SK-N-SH (cell line): Measurements from ENCODE around the gene GRIP1. TPM values are rescaled to one million over a fixed set of nuclear protein-coding genes. Genes with fewer than 3 reads are reported as not detected.

Source experiments
- CTCF ChIA-PET: fragments of 300-600, 350-600 bp; formaldehyde crosslinking; extraction: SDS; loops from one replicate; lab custom pipeline; 2021; lab: Yijun Ruan, JAX
- POLR2A ChIA-PET: fragments of 350-600 bp; sonication (Branson Sonifier 250); formaldehyde crosslinking; extraction: SDS; loops from one replicate; lab custom pipeline; 2020; ENCODE audit warnings: antibody characterized with exemption, inconsistent platforms; lab: Yijun Ruan, JAX
- DNase-seq: peaks from one replicate; pipeline ENCODE4 v3.0.0; 2012
- H2AFZ ChIP-seq: fragments of 200-600 bp; sonication (generic); 2 replicates; pipeline ENCODE4 v1.8.1; 2016; ENCODE audit warnings: antibody characterized with exemption, mild to moderate bottlenecking, low read depth
- H3F3A ChIP-seq: fragments of 200-600 bp; sonication (generic); replicated peaks from 2 replicates; pipeline ENCODE3; 2016; ENCODE audit warnings: antibody characterized with exemption, mild to moderate bottlenecking; ENCODE audit not compliant: insufficient read depth
- H3K27ac ChIP-seq, 2 experiments: fragments of 200-500 bp in 1 of 2; fragments of 200-600 bp in 1 of 2; sonication (Bioruptor generic) in 1 of 2; sonication (generic), shearing (Covaris generic) in 1 of 2; 2 replicates each; pipeline versions ENCODE4 v1.5.1 to v1.6.1; 2014 to 2016; ENCODE audit warnings: low read depth in 2 of 2, inconsistent platforms in 1 of 2, low read length in 1 of 2, mild to moderate bottlenecking in 1 of 2, mixed read lengths in 1 of 2
- H3K27me3 ChIP-seq: fragments of 200-600 bp; sonication (generic), shearing (Covaris generic); 2 replicates; pipeline ENCODE4 v1.6.1; 2016; ENCODE audit warnings: mixed run types; ENCODE audit not compliant: insufficient read depth
- H3K36me3 ChIP-seq, 2 experiments: fragments of 200-500 bp in 1 of 2; fragments of 200-600 bp in 1 of 2; sonication (Bioruptor generic) in 1 of 2; sonication (generic) in 1 of 2; replicated peaks in 1 of 2; 2 replicates each; pipeline versions ENCODE3 to v1.5.1; 2014 to 2016; ENCODE audit warnings: low read length in 1 of 2, mild to moderate bottlenecking in 1 of 2; ENCODE audit not compliant: insufficient read depth in 2 of 2, control insufficient read depth in 1 of 2
- H3K4me1 ChIP-seq, 2 experiments: fragments of 200-500 bp in 1 of 2; fragments of 200-600 bp in 1 of 2; sonication (Bioruptor generic) in 1 of 2; sonication (generic), shearing (Covaris generic) in 1 of 2; 2 replicates each; pipeline versions ENCODE4 v1.5.1 to v1.6.1; 2014 to 2016; ENCODE audit warnings: low read depth in 1 of 2, low read length in 1 of 2, mixed run types in 1 of 2; ENCODE audit not compliant: insufficient read depth in 2 of 2, control insufficient read depth in 1 of 2
- H3K4me2 ChIP-seq: fragments of 200-600 bp; sonication (generic), shearing (Covaris generic); 2 replicates; pipeline ENCODE4 v1.6.1; 2017; ENCODE audit warnings: mixed run types
- H3K4me3 ChIP-seq, 2 experiments: fragments of 200-500 bp in 1 of 2; fragments of 200-600 bp in 1 of 2; sonication (Bioruptor generic) in 1 of 2; sonication (generic), shearing (Covaris generic) in 1 of 2; 2 replicates each; pipeline versions ENCODE4 v1.5.1 to v1.8.1; 2014 to 2016; ENCODE audit warnings: low read depth in 2 of 2, inconsistent platforms in 1 of 2, low read length in 1 of 2, mild to moderate bottlenecking in 1 of 2, mixed read lengths in 1 of 2, moderate library complexity in 1 of 2
- H3K79me2 ChIP-seq: fragments of 200-600 bp; sonication (generic); 2 replicates; pipeline ENCODE4 v1.8.1; 2017; ENCODE audit warnings: mild to moderate bottlenecking; ENCODE audit not compliant: insufficient read depth
- H3K9ac ChIP-seq: fragments of 200-600 bp; sonication (generic); 2 replicates; pipeline ENCODE4 v1.6.1; 2017; ENCODE audit warnings: mixed run types
- H3K9me2 ChIP-seq: fragments of 200-600 bp; sonication (generic); 2 replicates; pipeline ENCODE4 v1.6.1; 2017; ENCODE audit warnings: mixed run types
- H3K9me3 ChIP-seq: fragments of 200-600 bp; sonication (generic); 2 replicates; pipeline ENCODE4 v1.6.1; 2017; ENCODE audit warnings: mixed run types, mild to moderate bottlenecking, moderate library complexity
- H4K20me1 ChIP-seq: fragments of 200-600 bp; sonication (generic); 2 replicates; pipeline ENCODE4 v1.6.1; 2017; ENCODE audit warnings: mild to moderate bottlenecking, mixed run types; ENCODE audit not compliant: insufficient read depth
- CHD2 ChIP-seq: fragments of 150-350 bp; IDR thresholded peaks from 2 replicates; pipeline ENCODE4 v1.6.1; 2018; ENCODE audit warnings: low read length; ENCODE audit not compliant: partially characterized antibody
- EP300 ChIP-seq, 2 experiments: IDR thresholded peaks; 2 replicates each; pipeline versions ENCODE4 v1.4.0 to v1.6.1; 2012; ENCODE audit warnings: borderline replicate concordance in 1 of 2, low read depth in 1 of 2, low read length in 1 of 2
- EZH2phosphoT487 ChIP-seq: fragments of 200-600 bp; sonication (generic); IDR thresholded peaks from 2 replicates; pipeline ENCODE4 v1.6.1; 2017; ENCODE audit warnings: low read depth, mixed run types, mild to moderate bottlenecking, antibody characterized with exemption, moderate library complexity, borderline replicate concordance
- FOXJ3 ChIP-seq: sonication (generic); formaldehyde crosslinking; IDR thresholded peaks from 2 replicates; pipeline ENCODE4 v1.5.1; 2020; ENCODE audit warnings: mild to moderate bottlenecking, missing genetic modification reagents
- GABPA ChIP-seq: IDR thresholded peaks from 2 replicates; pipeline ENCODE4 v1.4.0; 2012; ENCODE audit warnings: low read depth, mild to moderate bottlenecking
- GATA2 ChIP-seq: sonication (generic); formaldehyde crosslinking; IDR thresholded peaks from 2 replicates; pipeline ENCODE4 v1.5.0; 2020; ENCODE audit warnings: mild to moderate bottlenecking, missing genetic modification reagents
- IRF3 ChIP-seq: fragments of 150-350 bp; IDR thresholded peaks from 2 replicates; pipeline ENCODE4 v1.6.1; 2016; ENCODE audit warnings: mild to moderate bottlenecking, low read depth, low read length
- MAX ChIP-seq: IDR thresholded peaks from 2 replicates; pipeline ENCODE4 v1.4.0; 2012; ENCODE audit warnings: low read depth
- MEF2A ChIP-seq: IDR thresholded peaks from 2 replicates; pipeline ENCODE4 v1.4.0; 2012; ENCODE audit warnings: low read depth, borderline replicate concordance
- MXI1 ChIP-seq: IDR thresholded peaks from 2 replicates; pipeline ENCODE4 v1.6.1; 2012; ENCODE audit warnings: mild to moderate bottlenecking, low read depth, low read length, improper control_type of control experiment
- NRF1 ChIP-seq: IDR thresholded peaks from 2 replicates; pipeline ENCODE4 v1.6.1; 2012; ENCODE audit warnings: low read depth, mild to moderate bottlenecking, low read length
- POLR2AphosphoS5 ChIP-seq: IDR thresholded peaks from 2 replicates; pipeline ENCODE4 v1.6.1; 2012; ENCODE audit warnings: low read depth, low read length
- RAD21 ChIP-seq: IDR thresholded peaks from 2 replicates; pipeline ENCODE4 v1.6.1; 2012; ENCODE audit warnings: mild to moderate bottlenecking, low read length
- REST ChIP-seq: IDR thresholded peaks from 2 replicates; pipeline ENCODE4 v1.6.1; 2012; ENCODE audit warnings: mild to moderate bottlenecking, low read depth, low read length, moderate library complexity
- RFX5 ChIP-seq: IDR thresholded peaks from 2 replicates; pipeline ENCODE4 v1.6.1; 2012; ENCODE audit warnings: mild to moderate bottlenecking, improper control_type of control experiment, low read length
- RXRA ChIP-seq: IDR thresholded peaks from 2 replicates; pipeline ENCODE4 v1.4.0; 2012; ENCODE audit warnings: low read depth, mild to moderate bottlenecking, borderline replicate concordance
- SIN3A ChIP-seq: IDR thresholded peaks from 2 replicates; pipeline ENCODE4 v1.6.1; 2012; ENCODE audit warnings: low read depth, mild to moderate bottlenecking, low read length, moderate library complexity, borderline replicate concordance
- SMC3 ChIP-seq: IDR thresholded peaks from 2 replicates; pipeline ENCODE4 v1.6.1; 2012; ENCODE audit warnings: low read depth, low read length, improper control_type of control experiment
- TEAD4 ChIP-seq: IDR thresholded peaks from 2 replicates; pipeline ENCODE4 v1.4.0; 2012; ENCODE audit warnings: mild to moderate bottlenecking, borderline replicate concordance; ENCODE audit not compliant: insufficient read depth
- USF1 ChIP-seq: IDR thresholded peaks from 2 replicates; pipeline ENCODE4 v1.4.0; 2012; ENCODE audit warnings: low read depth, borderline replicate concordance
- WGBS: methylation state at CpG from one replicate; pipeline ENCODE4 v1.1.6; 2017; ENCODE audit warnings: low lambda C conversion rate; 5-methylcytosine and 5-hydroxymethylcytosine counted together
- polyA plus RNA-seq, 3 experiments: library from polyadenylated mRNA; depleted of rRNA; stranded (reverse); fragments of >200 nt; gene quantifications; 2 replicates each; pipeline ENCODE4 v1.2.3, GENCODE V29; 2012

GRIP1 gene
- polyA plus RNA-seq, 1 of the 3 experiments (the other 2 are of a cell fraction), result 0.07 TPM

- Histone ChIP-seq H3K79me2 (no peaks in the 10 kb centered on the region), H3K9me2 (no peaks in the 10 kb centered on the region), H3F3A (no peaks in the 10 kb centered on the region), H3K4me3 (no peak overlapping the region), H3K9me3 (no peaks in the 10 kb centered on the region), H2AFZ (no peak overlapping the region), H3K27ac (no peak overlapping the region), H3K27me3 (no peaks in the 10 kb centered on the region; the same call in 1 of the 2 replicates), H3K4me2 (no peak overlapping the region), H3K36me3 (no peaks in the 10 kb centered on the region)
- WGBS, result 9% methylated on average over 5 of the region's 5 CpGs
- ChIA-PET CTCF (interaction anchor here (0.9 kb wide), 1 partner anchor 277 kb away, joined by 3 read pairs; no protein-coding TSS in a partner anchor), POLR2A (no interaction called here)
- DNase-seq, result no peak
- TF ChIP-seq GABPA (no peak), EP300 (IDR thresholded peaks at IDR 0.05; ENCODE audit: borderline replicate concordance in 1 of 2, low read depth in 1 of 2, low read length in 1 of 2) (no peak), GATA2 (CRISPR knock-in tag) (no peak), NRF1 (no peak), RFX5 (no peak), EZH2phosphoT487 (no peak), MXI1 (no peak), SMC3 (no peak), SIN3A (no peak), RAD21 (no peak), IRF3 (no peak), FOXJ3 (CRISPR knock-in tag) (no peak), MEF2A (no peak), RXRA (no peak), CHD2 (no peak), USF1 (no peak)
- TF ChIP-seq, all 33 proteins: peak for 0
- Histone ChIP-seq H3K9ac (no peak overlapping the region), H3K4me1 (no peaks in the 10 kb centered on the region), H4K20me1 (no peaks in the 10 kb centered on the region)
These were observed 49.6 kb downstream of the GRIP1 start for GRCh38 chr12:66629138-66629870.

GRCh38 chr12:66627988-66628317 lies 50.9 kb downstream of the GRIP1 start:
- Histone ChIP-seq H3K4me1 (no peaks in the 10 kb centered on the region), H3K79me2 (no peaks in the 10 kb centered on the region), H3K9me3 (no peaks in the 10 kb centered on the region), H4K20me1 (no peaks in the 10 kb centered on the region), H3K4me3 (no peak overlapping the region), H3K4me2 (no peak overlapping the region), H3K36me3 (no peaks in the 10 kb centered on the region), H3K27me3 (no peaks in the 10 kb centered on the region; the same call in 1 of the 2 replicates), H3F3A (no peaks in the 10 kb centered on the region), H3K9me2 (no peaks in the 10 kb centered on the region), H3K27ac (no peak overlapping the region), H3K9ac (no peak overlapping the region), H2AFZ (no peak overlapping the region)
- CTCF ChIA-PET, result no interaction called here
- 12% methylated on average over 2 of the region's 2 CpGs for WGBS
- POLR2A ChIA-PET, result no interaction called here
- TF ChIP-seq RAD21, result no peak
- TF ChIP-seq TEAD4, result no peak
- TF ChIP-seq MAX, result no peak
- TF ChIP-seq POLR2AphosphoS5, result no peak
- no peak for TF ChIP-seq REST
- TF ChIP-seq MEF2A, result no peak
- no peak for TF ChIP-seq CHD2
- no peak for DNase-seq
